ENCODE measurements around the gene TCTA.

DNA sequence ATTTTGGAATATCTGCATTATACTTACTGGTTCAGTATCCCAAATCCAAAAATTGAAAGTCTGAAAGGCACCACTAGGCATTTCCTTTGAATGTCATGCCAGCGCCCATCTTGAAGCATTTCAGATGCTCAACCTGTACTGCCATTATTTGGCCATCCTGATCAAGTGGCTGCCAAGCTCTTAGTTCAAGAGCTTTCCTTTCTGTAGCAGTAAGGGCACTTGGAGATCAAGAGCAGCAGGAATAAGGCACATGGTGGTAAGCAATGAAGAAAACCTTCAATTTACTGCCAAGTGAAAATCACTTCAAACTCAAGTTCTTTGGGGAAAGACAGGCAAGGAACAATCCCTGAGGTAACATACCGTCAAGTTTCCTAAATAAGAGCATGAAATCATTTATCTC is 10.5 kb upstream of the TCTA start:
- TF ChIP-seq CTCF (IDR thresholded peaks at IDR 0.05) (no peak), RELA (CRISPR knock-in tag; IDR thresholded peaks at IDR 0.05; ENCODE audit: borderline replicate concordance) (no peak), CREM (CRISPR knock-in tag; IDR thresholded peaks at IDR 0.05) (no peak), TCF7 (CRISPR knock-in tag; IDR thresholded peaks at IDR 0.05; ENCODE audit: low read depth) (no peak), HMGA2 (CRISPR knock-in tag; IDR thresholded peaks at IDR 0.05) (no peak)

All from WTC11 (cell line).